Neural progenitor cell (in vitro differentiated cells): Measurements from ENCODE around the gene SLC25A44.

ENCODE experiments used
- CTCF ChIP-seq: fragments of 200-600 bp; sonication (generic); IDR thresholded peaks from 2 replicates; pipeline ENCODE4 v1.5.1; 2017; ENCODE audit warnings: antibody characterized with exemption, mild to moderate bottlenecking
- EZH2 ChIP-seq: fragments of 200-600 bp; sonication (generic); IDR thresholded peaks from 2 replicates; pipeline ENCODE4 v1.6.1; 2017; ENCODE audit warnings: antibody characterized with exemption, mild to moderate bottlenecking, moderate library complexity

GRCh38 chr1:156195853-156196252 lies 1.9 kb downstream of the SLC25A44 start:
- TF ChIP-seq EZH2, result no peak
- TF ChIP-seq CTCF, result no peak
